K562 (cell line): ENCODE data around the gene RABGAP1L. TPM values are rescaled to one million over a fixed set of nuclear protein-coding genes. Genes with fewer than 3 reads are reported as not detected.

Experiments used
- ATAC-seq: fragments of 200-7000 bp; cut with Tn5 transposase; 3 replicates; pipeline ENCODE4 v1.9.1; 2020; ENCODE audit warnings: moderate library complexity
- BruUV-seq: library from RNA; stranded (reverse); fragments of 400-500 nt; replicated peaks from 2 replicates; lab custom pipeline; 2021; lab: Mats Ljungman, UMichigan
- CTCF ChIA-PET: fragments of 300-600 bp; formaldehyde crosslinking; extraction: SDS; loops from one replicate; lab custom pipeline; 2021; ENCODE audit warnings: low intra/inter-chr PET ratio; lab: Yijun Ruan, JAX
- POLR2A ChIA-PET: fragments of 300-600, 350-650 bp; sonication (Branson Sonifier 250); formaldehyde crosslinking; extraction: SDS; loops from one replicate; lab custom pipeline; 2021; ENCODE audit warnings: antibody characterized with exemption, inconsistent platforms; lab: Yijun Ruan, JAX
- DNase-seq, 4 experiments: peaks; one replicate each; pipeline versions ENCODE4 v3.0.0 to v3.0.0-alpha.2; 2011 to 2018; ENCODE audit warnings: low spot score in 3 of 4, mixed read lengths in 3 of 4; ENCODE audit errors: extremely low read depth in 1 of 4
- FAIRE-seq: peaks from 2 replicates; lab custom pipeline; 2011; peaks lifted over from hg19 to GRCh38; lab: Jason Lieb, UNC
- H2AFZ ChIP-seq: 2 replicates; pipeline ENCODE4 v1.6.0; 2011; ENCODE audit warnings: low read depth, low read length, control low read depth, inconsistent platforms
- H3K27ac ChIP-seq: fragments of 200-600 bp; 3 replicates; pipeline ENCODE4 v1.8.0; 2011; ENCODE audit warnings: low read depth, mild to moderate bottlenecking, control low read depth, inconsistent platforms, low read length, moderate library complexity, mixed read lengths; ENCODE audit errors: extremely low read depth
- H3K27me3 ChIP-seq, 2 experiments: fragments of 300-600 bp in 1 of 2; 2 replicates in 1 of 2; 3 replicates in 1 of 2; pipeline versions ENCODE4 v1.6.0 to v1.8.0; 2011; ENCODE audit warnings: inconsistent platforms in 2 of 2, low read length in 2 of 2, mild to moderate bottlenecking in 1 of 2, mixed read lengths in 1 of 2, moderate library complexity in 1 of 2; ENCODE audit not compliant: control insufficient read depth in 2 of 2, insufficient read depth in 2 of 2
- H3K36me3 ChIP-seq: fragments of 300-600 bp; 3 replicates; pipeline ENCODE4 v1.8.0; 2011; ENCODE audit warnings: mild to moderate bottlenecking, low read length, inconsistent platforms; ENCODE audit not compliant: control insufficient read depth, insufficient read depth
- H3K4me1 ChIP-seq, 2 experiments: fragments of 200-600 bp in 1 of 2; replicated peaks in 1 of 2; 2 replicates in 1 of 2; 3 replicates in 1 of 2; pipeline versions ENCODE4 v1.5.1 to v1.8.0; 2011; ENCODE audit warnings: inconsistent platforms in 2 of 2, low read length in 2 of 2, mild to moderate bottlenecking in 1 of 2, mixed read lengths in 1 of 2, moderate library complexity in 1 of 2; ENCODE audit not compliant: control insufficient read depth in 2 of 2, insufficient read depth in 2 of 2
- H3K4me2 ChIP-seq: 2 replicates; pipeline ENCODE4 v1.6.1; 2011; ENCODE audit warnings: low read length, control low read depth, inconsistent platforms, mixed read lengths; ENCODE audit not compliant: insufficient read depth
- H3K4me3 ChIP-seq: fragments of 200-600 bp; sonication (generic), shearing (Covaris generic); 2 replicates; pipeline ENCODE4 v1.5.1; 2016; ENCODE audit warnings: control low read depth, inconsistent platforms
- H3K79me2 ChIP-seq: fragments of 200-600 bp; 3 replicates; pipeline ENCODE4 v1.8.0; 2011; ENCODE audit warnings: low read length, inconsistent platforms; ENCODE audit not compliant: control insufficient read depth, insufficient read depth
- H3K9ac ChIP-seq, 2 experiments: 2 replicates each; pipeline versions ENCODE4 v1.6.0 to v1.6.1; 2011; ENCODE audit warnings: low read depth in 2 of 2, low read length in 2 of 2, control low read depth in 1 of 2, inconsistent platforms in 1 of 2, mild to moderate bottlenecking in 1 of 2, mixed read lengths in 1 of 2; ENCODE audit not compliant: insufficient read depth in 1 of 2
- H3K9me1 ChIP-seq: one replicate; pipeline ENCODE4 v1.6.0; 2011; ENCODE audit warnings: inconsistent platforms, mild to moderate bottlenecking, low read length, moderate library complexity; ENCODE audit not compliant: control insufficient read depth, insufficient read depth
- H3K9me3 ChIP-seq: replicated peaks from 2 replicates; pipeline ENCODE4 v1.5.1; 2011; ENCODE audit warnings: low read depth, low read length, inconsistent platforms; ENCODE audit not compliant: control insufficient read depth, insufficient read depth
- H4K20me1 ChIP-seq: replicated peaks from 2 replicates; pipeline ENCODE4 v1.6.1; 2011; ENCODE audit warnings: low read length, inconsistent platforms, mixed read lengths; ENCODE audit not compliant: control insufficient read depth, insufficient read depth
- DMBX1 ChIP-seq: fragments of 250-450 bp; sonication (Bioruptor Pico); IDR thresholded peaks from 2 replicates; pipeline ENCODE4 v1.8.0; 2022; ENCODE audit warnings: inconsistent platforms, mild to moderate bottlenecking, moderate library complexity, borderline replicate concordance
- FOXP4 ChIP-seq: sonication (generic); formaldehyde crosslinking; IDR thresholded peaks from 2 replicates; pipeline ENCODE4 v1.8.0; 2022; ENCODE audit warnings: mild to moderate bottlenecking, missing genetic modification reagents, borderline replicate concordance
- MYBL2 ChIP-seq, 2 experiments: fragments of 450-650 bp in 1 of 2; sonication (generic) in 1 of 2; formaldehyde crosslinking in 1 of 2; IDR thresholded peaks; 2 replicates each; pipeline versions ENCODE4 v1.6.1 to v1.8.1; 2017 to 2022; ENCODE audit warnings: borderline replicate concordance in 1 of 2, inconsistent platforms in 1 of 2, low read depth in 1 of 2, mild to moderate bottlenecking in 1 of 2, missing genetic modification reagents in 1 of 2, moderate library complexity in 1 of 2
- NCOA1 ChIP-seq: fragments of 450-650 bp; IDR thresholded peaks from 2 replicates; pipeline ENCODE4 v1.6.1; 2016; ENCODE audit warnings: low read depth
- NKRF ChIP-seq: fragments of 450-650 bp; IDR thresholded peaks from 2 replicates; pipeline ENCODE4 v1.6.1; 2016; ENCODE audit warnings: borderline replicate concordance
- NONO ChIP-seq, 2 experiments: fragments of 200-400 bp in 1 of 2; fragments of 450-650 bp in 1 of 2; formaldehyde crosslinking in 1 of 2; IDR thresholded peaks; 2 replicates each; pipeline ENCODE4 v1.6.1; 2017; ENCODE audit warnings: low read depth in 2 of 2, mild to moderate bottlenecking in 2 of 2, moderate library complexity in 2 of 2, low read length in 1 of 2
- POLR2G ChIP-seq: fragments of 200-400 bp; formaldehyde crosslinking; IDR thresholded peaks from 2 replicates; pipeline ENCODE4 v1.6.1; 2017; ENCODE audit warnings: low read depth, mild to moderate bottlenecking, antibody characterized with exemption, low read length, moderate library complexity
- POU5F1 ChIP-seq: fragments of 150-350 bp; IDR thresholded peaks from 2 replicates; pipeline ENCODE4 v1.6.1; 2014; ENCODE audit warnings: borderline replicate concordance, low read length, low read depth, mild to moderate bottlenecking; ENCODE audit not compliant: partially characterized antibody
- ZNF518B ChIP-seq: fragments of 250-450 bp; sonication (Bioruptor Pico); IDR thresholded peaks from 2 replicates; pipeline ENCODE4 v1.5.0; 2021; ENCODE audit warnings: mild to moderate bottlenecking, moderate library complexity
- WGBS: fragments of 100-300 bp; shearing (Covaris generic); methylation state at CpG from one replicate; pipeline ENCODE4 v1.1.6; 2016; ENCODE audit warnings: low coverage, mixed read lengths; ENCODE audit not compliant: insufficient coverage; ENCODE audit errors: missing lambda C conversion rate; 5-methylcytosine and 5-hydroxymethylcytosine counted together
- in situ Hi-C: fragments of 300-500 bp; cut with MboI; formaldehyde crosslinking; loops from 4 replicates; pipeline ENCODE4 v1.15.0; 2018; ENCODE audit warnings: inconsistent platforms, mixed read lengths
- intact Hi-C: fragments of 100-400 bp; cut with micrococcal nuclease; formaldehyde crosslinking; loops from 2 replicates; pipeline ENCODE4 v1.14.2; 2022
- polyA plus RNA-seq, 8 experiments: library from polyadenylated mRNA; depleted of rRNA in 4 of 8; stranded (reverse) in 5 of 8; unstranded in 3 of 8; fragments of >200 nt; fragmentation: Nextera tagmentation in 2 of 8; fragmentation: Illumina TruSeq in 1 of 8; extraction: Ambion mirVana in 2 of 8; extraction: Trizol in 1 of 8; gene quantifications; 2 replicates each; pipeline versions ENCODE4 v1.2.1 to v1.2.3, GENCODE V29; 2011 to 2014; ENCODE audit warnings: inconsistent platforms in 1 of 8, missing spikeins in 1 of 8
- total RNA-seq, 7 experiments: library from RNA; depleted of rRNA in 6 of 7; stranded (reverse); fragments of >200 nt in 6 of 7; fragmentation: Illumina TruSeq in 2 of 7; extraction: Trizol in 2 of 7; gene quantifications; 2 replicates each; pipeline versions ENCODE4 v1.2.1 to v1.2.3, GENCODE V29; 2011 to 2021; ENCODE audit warnings: low replicate concordance in 1 of 7

RABGAP1L gene
- total and polyA plus RNA-seq, 9 of the 15 experiments (the other 6 are each of a cell fraction or from before 2014, with no cell fraction given), result 16.5 to 44.9 (median 26.7) TPM

- H3K4me2 ChIP-seq, result no peak overlapping the region
- intact Hi-C loops, result loop anchor here (1.0 to 5.0 kb wide), 4 partner anchors 58 to 795 kb away; partner anchors contain the start of gene RABGAP1L
- no peaks in the 10 kb centered on the region for H3K27me3 ChIP-seq
- H3K27ac ChIP-seq, result peak overlapping the region; percentile 4; the same call in 1 of the 3 replicates
- no peak overlapping the region for H3K4me3 ChIP-seq
- ChIA-PET CTCF (interaction anchor here (2.6 kb wide), 1 partner anchor 123 kb away, joined by 9 read pairs; no protein-coding TSS in a partner anchor), POLR2A (interaction anchor here (0.6 to 1.3 kb wide), 5 partner anchors 8 to 195 kb away, joined by 3 to 9 read pairs (median 4); partner anchors contain the start of gene RC3H1)
- ATAC-seq, result peak; percentile 57
- WGBS, result 33% methylated on average over 3 of the region's 3 CpGs
- no peak overlapping the region; the same call in 1 of the 2 replicates for H2AFZ ChIP-seq
- no TSS peak for BruUV-seq
- no peak for FAIRE-seq
- in situ Hi-C loops, result loop anchor here (10.0 kb wide), 1 partner anchor 122 kb away; no protein-coding TSS in a partner anchor
- no peak for DNase-seq
- H3K9me1 ChIP-seq, result no peaks in the 10 kb centered on the region
- H3K9ac ChIP-seq, result no peak overlapping the region
- peaks cover 42% of the 10 kb centered on the region for H3K79me2 ChIP-seq
- H3K9me3 ChIP-seq, result peaks cover 1% of the 10 kb centered on the region; the same call in 1 of the 2 replicates
- 0 out of 2 replicates have a peak, but pooled peaks cover 7% of the 10 kb centered on the region for H4K20me1 ChIP-seq
- peaks cover 29% of the 10 kb centered on the region; the same call in 1 of the 3 replicates for H3K36me3 ChIP-seq
- TF ChIP-seq NCOA1, result no peak
- no peak for TF ChIP-seq POU5F1
- no peak for TF ChIP-seq NONO (IDR thresholded peaks at IDR 0.05; ENCODE audit: low read depth in 2 of 2, low read length in 1 of 2)
- no peak for TF ChIP-seq NKRF
- no peak for TF ChIP-seq POLR2G
- TF ChIP-seq FOXP4 (CRISPR knock-in tag), result no peak
- no peak for TF ChIP-seq ZNF518B (CRISPR knock-in tag)
- TF ChIP-seq DMBX1 (CRISPR knock-in tag), result no peak
- TF ChIP-seq MYBL2 (IDR thresholded peaks at IDR 0.05; ENCODE audit: low read depth), result no peak
- no peak for TF ChIP-seq MYBL2 (CRISPR knock-in tag; IDR thresholded peaks at IDR 0.05; ENCODE audit: borderline replicate concordance)
- TF ChIP-seq, all 486 proteins: peak for 0
- peaks cover 0 to 3% of the 10 kb centered on the region in 2 experiments; a peak in 2 of 5 replicates for H3K4me1 ChIP-seq
Observed at GRCh38 chr1:174217248-174217647, 57.9 kb downstream of the RABGAP1L start.
